C4-2B (cell line): ENCODE results near the gene PTCH1.

Experiments used
- H3K27ac ChIP-seq: fragments of 450-650 bp; 2 replicates; pipeline ENCODE4 v1.5.1; 2017
- ZFX ChIP-seq: fragments of 450-650 bp; IDR thresholded peaks from 2 replicates; pipeline ENCODE4 v1.6.1; 2017
- TF ChIP-seq, protein P1 (sequence below): fragments of 450-650 bp; conservative IDR thresholded peaks from 2 replicates; pipeline ENCODE4 v1.5.1; 2017; ENCODE audit warnings: mild to moderate bottlenecking

Gene PTCH1

GRCh38 chr9:95477885-95478284 is 38.9 kb downstream of the PTCH1 start:
- no peak overlapping the region for H3K27ac ChIP-seq
- TF ChIP-seq, protein P1, sequence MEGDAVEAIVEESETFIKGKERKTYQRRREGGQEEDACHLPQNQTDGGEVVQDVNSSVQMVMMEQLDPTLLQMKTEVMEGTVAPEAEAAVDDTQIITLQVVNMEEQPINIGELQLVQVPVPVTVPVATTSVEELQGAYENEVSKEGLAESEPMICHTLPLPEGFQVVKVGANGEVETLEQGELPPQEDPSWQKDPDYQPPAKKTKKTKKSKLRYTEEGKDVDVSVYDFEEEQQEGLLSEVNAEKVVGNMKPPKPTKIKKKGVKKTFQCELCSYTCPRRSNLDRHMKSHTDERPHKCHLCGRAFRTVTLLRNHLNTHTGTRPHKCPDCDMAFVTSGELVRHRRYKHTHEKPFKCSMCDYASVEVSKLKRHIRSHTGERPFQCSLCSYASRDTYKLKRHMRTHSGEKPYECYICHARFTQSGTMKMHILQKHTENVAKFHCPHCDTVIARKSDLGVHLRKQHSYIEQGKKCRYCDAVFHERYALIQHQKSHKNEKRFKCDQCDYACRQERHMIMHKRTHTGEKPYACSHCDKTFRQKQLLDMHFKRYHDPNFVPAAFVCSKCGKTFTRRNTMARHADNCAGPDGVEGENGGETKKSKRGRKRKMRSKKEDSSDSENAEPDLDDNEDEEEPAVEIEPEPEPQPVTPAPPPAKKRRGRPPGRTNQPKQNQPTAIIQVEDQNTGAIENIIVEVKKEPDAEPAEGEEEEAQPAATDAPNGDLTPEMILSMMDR: no peak
- no peak for TF ChIP-seq ZFX

DNA sequence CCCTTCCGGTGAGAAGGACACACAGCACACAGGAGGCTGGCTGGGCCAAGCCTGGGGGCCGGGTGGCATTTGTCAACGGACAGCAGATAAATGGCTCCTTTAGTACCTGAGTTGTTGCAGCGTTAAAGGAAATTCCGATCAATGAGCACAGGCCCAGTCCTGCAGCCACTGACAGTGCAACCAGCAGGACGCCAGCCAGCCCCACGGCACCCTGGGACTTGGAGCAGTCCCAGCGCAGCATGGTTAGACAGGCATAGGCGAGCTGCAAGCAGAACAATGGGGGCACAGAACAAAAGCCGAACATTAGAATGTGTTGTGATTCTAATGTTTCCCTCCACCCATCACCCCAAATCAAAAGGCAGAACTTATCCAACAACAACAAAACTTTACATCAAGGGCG is 39.3 kb downstream of the PTCH1 start:
- no peak overlapping the region for H3K27ac ChIP-seq
- TF ChIP-seq ZFX: no peak
- TF ChIP-seq, protein P1: no peak

DNA sequence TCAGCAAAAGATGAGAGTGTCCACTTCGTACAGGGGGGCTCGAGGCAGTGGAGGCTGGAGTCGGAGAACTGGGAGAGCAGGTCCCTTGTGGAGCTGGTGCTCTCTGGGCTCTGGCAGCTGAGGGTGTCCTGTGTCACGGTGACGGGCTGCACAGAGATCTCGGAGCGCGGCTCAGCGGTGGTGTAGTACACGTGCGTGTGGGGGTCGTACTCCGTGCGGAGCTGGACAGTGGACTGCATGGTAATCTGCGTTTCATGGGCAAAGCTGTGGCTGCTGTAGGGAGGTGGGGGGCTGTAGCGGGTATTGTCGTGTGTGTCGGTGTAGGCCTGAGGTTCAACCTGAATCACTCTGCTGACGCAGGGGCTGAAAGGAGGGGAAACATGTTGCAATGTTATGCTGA is 48.0 kb downstream of the PTCH1 start:
- H3K27ac ChIP-seq: no peak overlapping the region
- TF ChIP-seq, protein P1: no peak
- no peak for TF ChIP-seq ZFX

- no peak for TF ChIP-seq ZFX
- TF ChIP-seq, protein P1: no peak
These were observed 51.7 kb downstream of the PTCH1 start for GRCh38 chr9:95465115-95465514.

GRCh38 chr9:95463148-95464060 is 53.4 kb downstream of the PTCH1 start:
- H3K27ac ChIP-seq: no peak overlapping the region
- TF ChIP-seq, protein P1: no peak
- TF ChIP-seq ZFX: no peak

More at GRCh38 chr9:95465115-95465514, 51.7 kb downstream of the PTCH1 start:
- H3K27ac ChIP-seq: no peak overlapping the region

DNA sequence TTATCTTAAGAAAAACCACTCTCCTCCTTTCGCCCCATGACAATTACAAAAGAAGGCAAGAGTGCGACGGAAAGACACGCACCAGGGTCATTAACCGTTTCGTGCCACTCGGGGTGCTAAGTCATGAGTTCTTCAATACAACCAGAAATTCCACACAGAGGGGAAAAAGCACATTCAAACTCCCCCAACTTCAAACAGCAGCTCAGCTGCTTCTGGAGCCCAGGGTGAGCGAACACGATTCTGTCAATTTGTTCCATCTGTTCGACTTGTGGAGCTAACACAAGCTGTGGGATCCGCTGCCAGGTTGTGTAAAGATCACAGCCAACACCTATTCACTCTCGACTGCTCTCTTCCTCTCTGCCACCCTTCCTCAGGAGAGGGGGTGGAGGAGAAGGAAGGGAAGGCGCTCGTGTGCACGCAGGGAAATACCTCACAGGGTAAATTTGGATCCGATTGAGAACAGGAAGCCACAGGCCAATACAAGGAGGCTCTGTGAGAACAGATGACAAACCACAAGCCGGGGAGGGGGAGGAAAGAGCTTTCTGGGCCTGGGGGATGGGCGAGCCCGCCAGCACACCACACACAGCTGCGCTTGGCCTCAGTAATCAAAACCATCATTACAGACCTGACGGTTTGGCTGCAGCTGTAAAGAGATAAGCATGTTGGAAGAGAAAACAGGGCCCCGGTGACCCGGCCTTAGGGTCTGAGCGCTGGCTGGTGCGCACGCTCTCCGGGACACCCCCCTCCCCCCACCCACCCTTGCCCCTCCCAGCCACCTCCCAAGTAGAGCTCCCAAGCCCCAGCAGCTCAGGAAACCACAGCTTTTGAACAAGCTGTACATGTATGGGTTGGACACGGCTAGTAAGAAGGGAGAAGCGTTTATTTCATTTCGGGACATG is 54.3 kb downstream of the PTCH1 start:
- H3K27ac ChIP-seq: no peak overlapping the region
- no peak for TF ChIP-seq ZFX
- TF ChIP-seq, protein P1: no peak
